H1 (cell line): Measurements from ENCODE around the gene CTBP2.

ENCODE experiments used
- BRCA1 ChIP-seq: IDR thresholded peaks from 2 replicates; pipeline ENCODE4 v1.6.1; 2012; ENCODE audit warnings: low read depth, low read length, improper control_type of control experiment
- CTCF ChIP-seq, 3 experiments: IDR thresholded peaks; 1 replicate in 2 of 3; 2 replicates in 1 of 3; pipeline versions ENCODE4 v1.5.1 to v1.6.1; 2011; ENCODE audit warnings: low read length in 3 of 3, mild to moderate bottlenecking in 3 of 3, inconsistent platforms in 2 of 3, low read depth in 1 of 3, moderate library complexity in 1 of 3; ENCODE audit not compliant: insufficient read depth in 1 of 3; ENCODE audit errors: control extremely low read depth in 1 of 3
- EZH2 ChIP-seq: fragments of 200-600 bp; sonication (generic); IDR thresholded peaks from 2 replicates; pipeline ENCODE4 v1.7.1; 2012; ENCODE audit warnings: low read depth, mild to moderate bottlenecking, moderate library complexity, low read length, inconsistent platforms; ENCODE audit not compliant: severe bottlenecking
- FOSL1 ChIP-seq: IDR thresholded peaks from 2 replicates; pipeline ENCODE4 v1.6.1; 2011; ENCODE audit warnings: mild to moderate bottlenecking, low read depth, low read length, moderate library complexity; ENCODE audit not compliant: insufficient read depth
- JUND ChIP-seq: IDR thresholded peaks from 2 replicates; pipeline ENCODE4 v1.6.1; 2011; ENCODE audit warnings: mild to moderate bottlenecking, improper control_type of control experiment, low read length
- KDM5A ChIP-seq: fragments of 200-600 bp; IDR thresholded peaks from 2 replicates; pipeline ENCODE4 v1.7.1; 2012; ENCODE audit warnings: mild to moderate bottlenecking, low read length, inconsistent platforms, mixed read lengths
- MAFK ChIP-seq: IDR thresholded peaks from 2 replicates; pipeline ENCODE4 v1.6.1; 2012; ENCODE audit warnings: low read depth, mild to moderate bottlenecking, improper control_type of control experiment, low read length
- PHF8 ChIP-seq: fragments of 200-600 bp; sonication (generic); conservative IDR thresholded peaks from 2 replicates; pipeline ENCODE4 v1.7.1; 2012; ENCODE audit warnings: low read depth, mild to moderate bottlenecking, inconsistent platforms, low read length, moderate library complexity
- POLR2A ChIP-seq, 2 experiments: IDR thresholded peaks; 1 replicate in 1 of 2; 2 replicates in 1 of 2; pipeline ENCODE4 v1.6.1; 2011; ENCODE audit warnings: low read depth in 2 of 2, low read length in 2 of 2, mild to moderate bottlenecking in 2 of 2; ENCODE audit errors: control extremely low read depth in 1 of 2
- RFX5 ChIP-seq: IDR thresholded peaks from 2 replicates; pipeline ENCODE4 v1.6.1; 2011; ENCODE audit warnings: low read depth, low read length, improper control_type of control experiment, borderline replicate concordance
- SP4 ChIP-seq: IDR thresholded peaks from 2 replicates; pipeline ENCODE4 v1.6.1; 2012; ENCODE audit warnings: low read length, inconsistent platforms
- TAF1 ChIP-seq: IDR thresholded peaks from 2 replicates; pipeline ENCODE4 v1.6.1; 2011; ENCODE audit warnings: mild to moderate bottlenecking, low read depth, low read length

- TF ChIP-seq RFX5 (no peak), CTCF (IDR thresholded peaks at IDR 0.05; ENCODE audit: control extremely low read depth in 1 of 3, insufficient read depth in 1 of 3, low read depth in 1 of 3, low read length in 3 of 3) (no peak), TAF1 (no peak), BRCA1 (no peak), JUND (no peak), MAFK (no peak), POLR2A (IDR thresholded peaks at IDR 0.05; ENCODE audit: control extremely low read depth in 1 of 2, low read depth in 2 of 2, low read length in 2 of 2) (no peak), KDM5A (no peak), PHF8 (no peak), EZH2 (no peak), SP4 (no peak), FOSL1 (no peak)
Measured at GRCh38 chr10:124961248-124961570, 199.2 kb downstream of the CTBP2 start.
